ENCODE results near the gene ATP2C2.

DNA sequence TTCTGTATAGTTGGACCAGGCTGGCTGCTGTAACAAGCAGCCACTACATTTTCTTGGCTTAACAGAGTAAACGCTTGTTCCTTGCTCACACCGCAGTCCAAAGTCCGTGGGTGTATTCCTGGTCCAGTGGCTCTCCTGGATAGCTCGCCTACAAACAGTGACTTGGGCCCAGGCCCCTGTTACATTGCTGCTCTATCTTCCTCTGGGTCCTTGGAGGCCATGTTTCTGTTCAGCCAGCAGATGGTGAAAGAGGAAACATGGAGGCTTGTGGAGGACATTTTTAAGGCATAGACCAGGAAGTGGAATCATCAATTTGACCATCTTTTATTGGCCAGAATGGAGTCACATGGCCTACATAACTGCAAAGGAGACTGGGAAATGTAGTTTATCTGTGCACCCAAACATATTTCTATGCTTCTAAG lies 55.1 kb downstream of the ATP2C2 start:
- TF ChIP-seq POLR2A (IDR thresholded peaks at IDR 0.05) = no peak
- TF ChIP-seq, protein P1, sequence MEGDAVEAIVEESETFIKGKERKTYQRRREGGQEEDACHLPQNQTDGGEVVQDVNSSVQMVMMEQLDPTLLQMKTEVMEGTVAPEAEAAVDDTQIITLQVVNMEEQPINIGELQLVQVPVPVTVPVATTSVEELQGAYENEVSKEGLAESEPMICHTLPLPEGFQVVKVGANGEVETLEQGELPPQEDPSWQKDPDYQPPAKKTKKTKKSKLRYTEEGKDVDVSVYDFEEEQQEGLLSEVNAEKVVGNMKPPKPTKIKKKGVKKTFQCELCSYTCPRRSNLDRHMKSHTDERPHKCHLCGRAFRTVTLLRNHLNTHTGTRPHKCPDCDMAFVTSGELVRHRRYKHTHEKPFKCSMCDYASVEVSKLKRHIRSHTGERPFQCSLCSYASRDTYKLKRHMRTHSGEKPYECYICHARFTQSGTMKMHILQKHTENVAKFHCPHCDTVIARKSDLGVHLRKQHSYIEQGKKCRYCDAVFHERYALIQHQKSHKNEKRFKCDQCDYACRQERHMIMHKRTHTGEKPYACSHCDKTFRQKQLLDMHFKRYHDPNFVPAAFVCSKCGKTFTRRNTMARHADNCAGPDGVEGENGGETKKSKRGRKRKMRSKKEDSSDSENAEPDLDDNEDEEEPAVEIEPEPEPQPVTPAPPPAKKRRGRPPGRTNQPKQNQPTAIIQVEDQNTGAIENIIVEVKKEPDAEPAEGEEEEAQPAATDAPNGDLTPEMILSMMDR (IDR thresholded peaks at IDR 0.05) = no peak
